ENCODE results near the gene SAFB2.

SAFB2 gene

GRCh38 chr19:5562280-5562679 is 60.3 kb downstream of the SAFB2 start:
- TF ChIP-seq, protein P1, sequence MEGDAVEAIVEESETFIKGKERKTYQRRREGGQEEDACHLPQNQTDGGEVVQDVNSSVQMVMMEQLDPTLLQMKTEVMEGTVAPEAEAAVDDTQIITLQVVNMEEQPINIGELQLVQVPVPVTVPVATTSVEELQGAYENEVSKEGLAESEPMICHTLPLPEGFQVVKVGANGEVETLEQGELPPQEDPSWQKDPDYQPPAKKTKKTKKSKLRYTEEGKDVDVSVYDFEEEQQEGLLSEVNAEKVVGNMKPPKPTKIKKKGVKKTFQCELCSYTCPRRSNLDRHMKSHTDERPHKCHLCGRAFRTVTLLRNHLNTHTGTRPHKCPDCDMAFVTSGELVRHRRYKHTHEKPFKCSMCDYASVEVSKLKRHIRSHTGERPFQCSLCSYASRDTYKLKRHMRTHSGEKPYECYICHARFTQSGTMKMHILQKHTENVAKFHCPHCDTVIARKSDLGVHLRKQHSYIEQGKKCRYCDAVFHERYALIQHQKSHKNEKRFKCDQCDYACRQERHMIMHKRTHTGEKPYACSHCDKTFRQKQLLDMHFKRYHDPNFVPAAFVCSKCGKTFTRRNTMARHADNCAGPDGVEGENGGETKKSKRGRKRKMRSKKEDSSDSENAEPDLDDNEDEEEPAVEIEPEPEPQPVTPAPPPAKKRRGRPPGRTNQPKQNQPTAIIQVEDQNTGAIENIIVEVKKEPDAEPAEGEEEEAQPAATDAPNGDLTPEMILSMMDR (IDR thresholded peaks at IDR 0.05; ENCODE audit: low read depth, low read length): no peak
- H3K4me3 ChIP-seq (ENCODE audit: low read depth, low read length): no peak overlapping the region

DNA sequence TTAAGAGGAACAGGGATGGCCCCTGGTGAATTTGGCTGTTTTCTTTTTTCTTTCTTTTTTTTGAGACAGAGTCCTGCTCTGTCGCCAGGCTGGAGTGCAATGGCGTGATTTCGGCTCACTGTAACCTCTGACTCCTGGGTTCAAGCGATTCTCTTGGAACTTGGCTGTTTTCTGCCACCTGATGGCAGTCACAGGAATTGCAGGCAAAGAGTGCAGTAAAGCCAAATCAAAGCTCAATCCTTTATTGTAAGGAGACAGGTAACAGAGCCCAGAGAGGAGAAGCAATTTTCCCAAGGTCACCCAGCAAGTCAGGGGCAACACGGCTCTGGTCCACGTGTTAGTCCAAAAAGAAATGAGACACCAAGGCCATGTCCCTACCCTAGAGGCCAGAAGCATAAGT is 61.0 kb downstream of the SAFB2 start:
- H3K4me3 ChIP-seq (ENCODE audit: low read depth, low read length): no peak overlapping the region
- TF ChIP-seq, protein P1 (IDR thresholded peaks at IDR 0.05; ENCODE audit: low read depth, low read length): peak; percentile 40

DNA sequence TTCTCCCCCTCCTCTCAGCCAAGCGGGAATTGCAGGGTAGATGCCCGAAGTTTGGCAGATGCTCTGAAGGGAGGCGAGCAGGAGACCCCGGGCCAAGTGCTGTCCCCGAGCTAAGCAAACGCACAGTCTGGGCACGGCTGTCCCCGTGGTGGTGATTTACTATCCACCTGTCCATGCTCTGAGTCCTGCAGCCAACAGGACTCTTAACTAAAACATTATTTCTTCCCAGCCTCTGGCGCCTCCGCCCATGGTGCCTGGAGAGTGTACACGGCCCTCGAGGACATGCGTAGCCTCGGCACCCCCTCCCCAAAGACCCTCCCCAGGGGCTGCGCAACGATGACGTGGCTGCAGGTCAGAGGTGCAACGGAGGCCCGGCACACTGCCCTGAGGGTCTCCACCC is 62.4 kb downstream of the SAFB2 start:
- no peak overlapping the region for H3K4me3 ChIP-seq (ENCODE audit: low read depth, low read length)
- TF ChIP-seq, protein P1 (IDR thresholded peaks at IDR 0.05; ENCODE audit: low read depth, low read length): no peak

GRCh38 chr19:5559804-5560133 is 62.8 kb downstream of the SAFB2 start:
- no peak overlapping the region for H3K4me3 ChIP-seq (ENCODE audit: low read depth, low read length)
- TF ChIP-seq, protein P1 (IDR thresholded peaks at IDR 0.05; ENCODE audit: low read depth, low read length): no peak

DNA sequence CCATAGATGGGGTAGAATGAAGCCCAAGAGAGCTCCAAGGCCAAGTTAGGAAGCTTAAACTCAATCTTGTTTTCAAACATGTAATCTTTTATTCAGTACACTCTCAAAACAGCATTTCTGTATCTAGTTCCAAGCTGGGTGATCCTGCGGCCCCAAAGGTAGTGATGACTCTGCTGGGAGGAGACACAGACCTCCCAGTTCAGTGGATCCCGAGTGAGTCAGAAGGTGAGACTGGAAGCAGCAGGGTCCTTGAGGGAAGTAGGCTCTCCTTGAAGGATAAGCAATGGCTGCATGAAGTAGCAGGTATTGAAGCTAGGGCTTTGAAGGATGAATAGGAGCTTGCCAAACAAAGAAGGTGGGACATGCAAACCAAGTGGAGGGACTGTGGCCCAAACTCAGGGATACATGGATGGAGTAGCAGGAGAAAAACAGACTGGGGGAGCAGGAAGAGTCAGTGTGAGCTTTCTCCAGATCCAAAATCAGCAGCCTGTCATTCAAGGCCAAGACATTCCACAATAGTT is 64.4 kb downstream of the SAFB2 start:
- TF ChIP-seq, protein P1 (IDR thresholded peaks at IDR 0.05; ENCODE audit: low read depth, low read length): no peak

DNA sequence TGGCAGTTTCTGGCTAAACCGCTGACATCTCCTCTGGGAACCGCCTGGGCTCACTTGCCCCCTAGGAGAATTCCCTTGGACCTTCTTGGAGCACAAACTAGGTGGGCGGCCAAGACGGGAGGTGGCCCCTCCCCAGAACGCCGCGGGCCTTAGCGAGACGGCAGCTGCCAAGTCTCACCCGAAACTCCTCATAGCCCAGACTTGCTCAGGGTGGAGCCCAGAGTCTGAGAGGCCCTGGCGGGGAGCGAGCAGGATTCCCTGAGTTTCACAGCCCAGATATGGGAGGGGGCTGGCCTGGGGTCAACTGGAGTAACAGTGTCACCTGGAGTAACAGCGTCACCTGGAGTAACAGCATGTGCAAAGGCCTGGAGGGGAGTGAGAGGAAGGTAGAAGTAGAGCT is 64.9 kb downstream of the SAFB2 start:
- TF ChIP-seq, protein P1 (IDR thresholded peaks at IDR 0.05; ENCODE audit: low read depth, low read length): no peak
- no peak overlapping the region for H3K4me3 ChIP-seq (ENCODE audit: low read depth, low read length)

More for the DNA sequence above, 64.4 kb downstream of the SAFB2 start:
- no peak overlapping the region for H3K4me3 ChIP-seq (ENCODE audit: low read depth, low read length)

DNA sequence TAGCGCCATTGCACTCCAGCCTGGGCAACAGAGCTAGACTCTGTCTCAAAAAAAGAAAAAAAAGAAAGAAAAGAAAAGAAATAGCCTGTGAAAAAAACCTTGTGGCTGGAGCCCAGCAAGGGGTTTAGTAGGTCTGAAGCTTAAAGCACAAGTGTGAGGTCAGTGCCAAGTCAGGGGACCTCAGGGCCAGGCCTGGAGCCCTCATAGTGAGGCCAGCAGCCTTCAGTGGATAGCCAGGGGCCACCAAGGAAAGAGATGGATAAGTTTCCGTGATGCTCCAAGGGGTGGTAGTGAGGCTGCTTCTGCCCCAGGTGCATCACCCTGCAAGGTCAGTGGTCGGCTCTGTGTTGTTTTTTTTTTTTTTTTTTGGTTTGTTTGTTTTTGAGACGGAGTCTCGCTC is 67.7 kb downstream of the SAFB2 start:
- no peak overlapping the region for H3K4me3 ChIP-seq (ENCODE audit: low read depth, low read length)
- TF ChIP-seq, protein P1 (IDR thresholded peaks at IDR 0.05; ENCODE audit: low read depth, low read length): no peak

Data from WI38 (cell line).